GM23338 (cell line): ENCODE measurements around the gene DAPK2. TPM values are rescaled to one million over a fixed set of nuclear protein-coding genes. Genes with fewer than 3 reads are reported as not detected.
A peak's percentile ranks its signal among the peaks of the same experiment; 100 is the strongest.

ENCODE experiments used
- ATAC-seq: fragments of 200-7000 bp; cut with Tn5 transposase; 3 replicates; pipeline ENCODE4 v1.9.1; 2020
- DNase-seq: peaks from one replicate; pipeline ENCODE4 v3.0.0-alpha.2; 2015; ENCODE audit warnings: low spot score
- H2AFZ ChIP-seq: fragments of 200-600 bp; sonication (generic); 2 replicates; pipeline ENCODE4 v1.8.0; 2016; ENCODE audit warnings: antibody characterized with exemption, mild to moderate bottlenecking, moderate library complexity
- H3F3A ChIP-seq: fragments of 200-600 bp; sonication (generic); replicated peaks from 2 replicates; pipeline ENCODE4 v1.8.0; 2017; ENCODE audit warnings: antibody characterized with exemption, mixed run types, low read depth
- H3K27ac ChIP-seq: fragments of 200-600 bp; sonication (generic); 2 replicates; pipeline ENCODE4 v1.6.1; 2016; ENCODE audit warnings: low read depth
- H3K27me3 ChIP-seq: fragments of 200-600 bp; sonication (generic); 2 replicates; pipeline ENCODE4 v1.8.0; 2016; ENCODE audit warnings: mild to moderate bottlenecking, mixed run types, moderate library complexity; ENCODE audit not compliant: insufficient read depth
- H3K36me3 ChIP-seq: fragments of 200-600 bp; sonication (generic); 2 replicates; pipeline ENCODE4 v1.8.0; 2016; ENCODE audit warnings: mild to moderate bottlenecking; ENCODE audit not compliant: insufficient read depth
- H3K4me1 ChIP-seq: fragments of 200-600 bp; sonication (generic); 2 replicates; pipeline ENCODE4 v1.8.0; 2016; ENCODE audit warnings: mild to moderate bottlenecking, moderate library complexity; ENCODE audit not compliant: insufficient read depth
- H3K4me2 ChIP-seq: fragments of 200-600 bp; sonication (generic); 2 replicates; pipeline ENCODE4 v1.7.1; 2017; ENCODE audit warnings: mixed run types
- H3K4me3 ChIP-seq: fragments of 200-600 bp; sonication (generic); 2 replicates; pipeline ENCODE4 v1.6.1; 2016; ENCODE audit warnings: mixed run types
- H3K79me2 ChIP-seq: fragments of 200-600 bp; sonication (generic); replicated peaks from 2 replicates; pipeline ENCODE4 v1.8.0; 2017; ENCODE audit warnings: mild to moderate bottlenecking; ENCODE audit not compliant: insufficient read depth
- H3K9me2 ChIP-seq: fragments of 200-600 bp; sonication (generic); 2 replicates; pipeline ENCODE4 v1.8.0; 2017; ENCODE audit not compliant: insufficient read depth
- H4K20me1 ChIP-seq: fragments of 200-600 bp; sonication (generic); replicated peaks from 2 replicates; pipeline ENCODE4 v1.8.0; 2017; ENCODE audit warnings: mild to moderate bottlenecking; ENCODE audit not compliant: insufficient read depth
- H3K27ac Mint-ChIP-seq: 2 replicates; pipeline ENCODE4 v1.8.0; 2020; ENCODE audit warnings: inconsistent platforms, mild to moderate bottlenecking, moderate library complexity, mixed read lengths
- H3K27me3 Mint-ChIP-seq: 3 replicates; pipeline ENCODE4 v1.8.0; 2022; ENCODE audit warnings: low read depth, mild to moderate bottlenecking, moderate library complexity, mixed read lengths, inconsistent platforms; ENCODE audit not compliant: insufficient read depth, poor library complexity
- H3K36me3 Mint-ChIP-seq: 3 replicates; pipeline ENCODE4 v1.8.0; 2021; ENCODE audit warnings: low read depth, mild to moderate bottlenecking, inconsistent platforms, moderate library complexity, mixed read lengths
- H3K4me1 Mint-ChIP-seq: 3 replicates; pipeline ENCODE4 v1.8.0; 2020; ENCODE audit warnings: mild to moderate bottlenecking, inconsistent platforms, mixed read lengths
- H3K4me3 Mint-ChIP-seq: 3 replicates; pipeline ENCODE4 v1.8.0; 2021; ENCODE audit warnings: moderate library complexity, mild to moderate bottlenecking, inconsistent platforms, mixed read lengths
- H3K9me3 Mint-ChIP-seq: 3 replicates; pipeline ENCODE4 v1.8.0; 2020; ENCODE audit warnings: moderate library complexity, mild to moderate bottlenecking, inconsistent platforms, mixed read lengths
- EZH2 ChIP-seq: fragments of 200-600 bp; sonication (generic); IDR thresholded peaks from one replicate; pipeline ENCODE4 v1.8.0; 2017; ENCODE audit warnings: antibody characterized with exemption, mild to moderate bottlenecking, low read depth; ENCODE audit not compliant: unreplicated experiment
- EZH2phosphoT487 ChIP-seq: fragments of 200-600 bp; sonication (generic); IDR thresholded peaks from one replicate; pipeline ENCODE4 v1.8.1; 2018; ENCODE audit warnings: antibody characterized with exemption; ENCODE audit not compliant: unreplicated experiment
- JUNB ChIP-seq: IDR thresholded peaks from one replicate; pipeline ENCODE4 v1.6.1; 2016; ENCODE audit warnings: antibody characterized with exemption; ENCODE audit not compliant: unreplicated experiment
- NANOG ChIP-seq: IDR thresholded peaks from 2 replicates; pipeline ENCODE4 v1.6.1; 2016; ENCODE audit warnings: antibody characterized with exemption, borderline replicate concordance
- ZNF331 ChIP-seq: fragments of 250-450 bp; sonication (Bioruptor Pico); IDR thresholded peaks from 2 replicates; pipeline ENCODE4 v1.5.0; 2020; ENCODE audit warnings: low read depth, mild to moderate bottlenecking, moderate library complexity
- polyA plus RNA-seq: library from polyadenylated mRNA; unstranded; fragments of >200 nt; fragmentation: Nextera tagmentation; extraction: Ambion mirVana; gene quantifications from 2 replicates; pipeline ENCODE4 v1.2.1, GENCODE V29; 2016
- total RNA-seq: library from RNA; depleted of rRNA; stranded (reverse); fragments of >200 nt; shearing (Covaris generic); gene quantifications from 2 replicates; pipeline ENCODE4 v1.2.3, GENCODE V29; 2014
- TF ChIP-seq, protein P1 (sequence below): fragments of 250-450 bp; sonication (Bioruptor Pico); IDR thresholded peaks from 2 replicates; pipeline ENCODE4 v1.5.0; 2020; ENCODE audit warnings: mild to moderate bottlenecking, moderate library complexity

DAPK2 gene
- total and polyA plus RNA-seq, 2 experiments from 2014 or later = 1.6 to 3.1 TPM

DNA sequence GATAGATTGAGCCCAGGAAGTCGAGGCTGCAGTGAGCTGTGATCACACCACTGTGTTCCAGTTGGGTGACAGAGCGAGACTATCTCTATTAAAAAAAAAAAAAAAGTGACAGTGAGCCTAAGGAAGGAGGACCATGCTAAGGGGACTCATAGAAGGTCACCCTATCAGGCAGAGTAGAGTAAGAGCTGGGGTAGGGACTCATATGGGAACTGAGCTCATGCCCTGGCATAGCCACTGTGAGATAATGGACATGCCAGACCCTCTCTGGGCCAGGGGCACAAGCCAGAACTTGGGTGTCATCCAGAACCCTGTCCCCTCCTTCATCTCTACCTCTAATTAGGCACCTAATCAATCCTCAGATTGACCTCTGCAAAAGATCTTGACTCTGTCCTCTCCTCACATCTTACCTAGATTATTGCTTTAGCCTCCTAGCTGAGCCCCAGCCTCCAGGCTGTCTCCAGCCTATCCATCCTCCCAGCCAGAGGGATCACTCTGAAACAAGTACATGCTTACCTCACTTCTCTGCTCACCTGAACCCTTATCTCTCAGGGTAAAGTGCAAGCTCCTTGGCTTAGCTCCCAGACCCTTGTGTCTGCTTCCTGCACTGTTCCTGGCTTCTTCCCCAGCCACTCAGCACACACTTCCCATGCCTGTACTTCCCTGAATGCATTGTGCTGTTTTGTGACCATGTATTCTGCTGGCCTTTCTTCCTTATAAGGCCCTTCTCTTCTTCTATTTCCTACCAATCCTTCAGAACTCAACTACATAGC, 76.4 kb downstream of the DAPK2 start (continued):
- TF ChIP-seq, protein P1, sequence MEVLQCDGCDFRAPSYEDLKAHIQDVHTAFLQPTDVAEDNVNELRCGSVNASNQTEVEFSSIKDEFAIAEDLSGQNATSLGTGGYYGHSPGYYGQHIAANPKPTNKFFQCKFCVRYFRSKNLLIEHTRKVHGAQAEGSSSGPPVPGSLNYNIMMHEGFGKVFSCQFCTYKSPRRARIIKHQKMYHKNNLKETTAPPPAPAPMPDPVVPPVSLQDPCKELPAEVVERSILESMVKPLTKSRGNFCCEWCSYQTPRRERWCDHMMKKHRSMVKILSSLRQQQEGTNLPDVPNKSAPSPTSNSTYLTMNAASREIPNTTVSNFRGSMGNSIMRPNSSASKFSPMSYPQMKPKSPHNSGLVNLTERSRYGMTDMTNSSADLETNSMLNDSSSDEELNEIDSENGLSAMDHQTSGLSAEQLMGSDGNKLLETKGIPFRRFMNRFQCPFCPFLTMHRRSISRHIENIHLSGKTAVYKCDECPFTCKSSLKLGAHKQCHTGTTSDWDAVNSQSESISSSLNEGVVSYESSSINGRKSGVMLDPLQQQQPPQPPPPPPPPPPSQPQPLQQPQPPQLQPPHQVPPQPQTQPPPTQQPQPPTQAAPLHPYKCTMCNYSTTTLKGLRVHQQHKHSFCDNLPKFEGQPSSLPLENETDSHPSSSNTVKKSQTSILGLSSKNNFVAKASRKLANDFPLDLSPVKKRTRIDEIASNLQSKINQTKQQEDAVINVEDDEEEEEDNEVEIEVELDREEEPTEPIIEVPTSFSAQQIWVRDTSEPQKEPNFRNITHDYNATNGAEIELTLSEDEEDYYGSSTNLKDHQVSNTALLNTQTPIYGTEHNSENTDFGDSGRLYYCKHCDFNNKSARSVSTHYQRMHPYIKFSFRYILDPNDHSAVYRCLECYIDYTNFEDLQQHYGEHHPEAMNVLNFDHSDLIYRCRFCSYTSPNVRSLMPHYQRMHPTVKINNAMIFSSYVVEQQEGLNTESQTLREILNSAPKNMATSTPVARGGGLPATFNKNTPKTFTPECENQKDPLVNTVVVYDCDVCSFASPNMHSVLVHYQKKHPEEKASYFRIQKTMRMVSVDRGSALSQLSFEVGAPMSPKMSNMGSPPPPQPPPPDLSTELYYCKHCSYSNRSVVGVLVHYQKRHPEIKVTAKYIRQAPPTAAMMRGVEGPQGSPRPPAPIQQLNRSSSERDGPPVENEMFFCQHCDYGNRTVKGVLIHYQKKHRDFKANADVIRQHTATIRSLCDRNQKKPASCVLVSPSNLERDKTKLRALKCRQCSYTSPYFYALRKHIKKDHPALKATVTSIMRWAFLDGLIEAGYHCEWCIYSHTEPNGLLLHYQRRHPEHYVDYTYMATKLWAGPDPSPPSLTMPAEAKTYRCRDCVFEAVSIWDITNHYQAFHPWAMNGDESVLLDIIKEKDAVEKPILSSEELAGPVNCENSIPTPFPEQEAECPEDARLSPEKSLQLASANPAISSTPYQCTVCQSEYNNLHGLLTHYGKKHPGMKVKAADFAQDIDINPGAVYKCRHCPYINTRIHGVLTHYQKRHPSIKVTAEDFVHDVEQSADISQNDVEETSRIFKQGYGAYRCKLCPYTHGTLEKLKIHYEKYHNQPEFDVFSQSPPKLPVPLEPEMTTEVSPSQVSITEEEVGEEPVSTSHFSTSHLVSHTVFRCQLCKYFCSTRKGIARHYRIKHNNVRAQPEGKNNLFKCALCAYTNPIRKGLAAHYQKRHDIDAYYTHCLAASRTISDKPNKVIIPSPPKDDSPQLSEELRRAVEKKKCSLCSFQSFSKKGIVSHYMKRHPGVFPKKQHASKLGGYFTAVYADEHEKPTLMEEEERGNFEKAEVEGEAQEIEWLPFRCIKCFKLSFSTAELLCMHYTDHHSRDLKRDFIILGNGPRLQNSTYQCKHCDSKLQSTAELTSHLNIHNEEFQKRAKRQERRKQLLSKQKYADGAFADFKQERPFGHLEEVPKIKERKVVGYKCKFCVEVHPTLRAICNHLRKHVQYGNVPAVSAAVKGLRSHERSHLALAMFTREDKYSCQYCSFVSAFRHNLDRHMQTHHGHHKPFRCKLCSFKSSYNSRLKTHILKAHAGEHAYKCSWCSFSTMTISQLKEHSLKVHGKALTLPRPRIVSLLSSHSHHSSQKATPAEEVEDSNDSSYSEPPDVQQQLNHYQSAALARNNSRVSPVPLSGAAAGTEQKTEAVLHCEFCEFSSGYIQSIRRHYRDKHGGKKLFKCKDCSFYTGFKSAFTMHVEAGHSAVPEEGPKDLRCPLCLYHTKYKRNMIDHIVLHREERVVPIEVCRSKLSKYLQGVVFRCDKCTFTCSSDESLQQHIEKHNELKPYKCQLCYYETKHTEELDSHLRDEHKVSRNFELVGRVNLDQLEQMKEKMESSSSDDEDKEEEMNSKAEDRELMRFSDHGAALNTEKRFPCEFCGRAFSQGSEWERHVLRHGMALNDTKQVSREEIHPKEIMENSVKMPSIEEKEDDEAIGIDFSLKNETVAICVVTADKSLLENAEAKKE = no peak
- no peak for TF ChIP-seq ZNF331 (CRISPR knock-in tag)
- no peak for TF ChIP-seq EZH2phosphoT487
- no peak for TF ChIP-seq JUNB
- no peak for TF ChIP-seq NANOG

DNA sequence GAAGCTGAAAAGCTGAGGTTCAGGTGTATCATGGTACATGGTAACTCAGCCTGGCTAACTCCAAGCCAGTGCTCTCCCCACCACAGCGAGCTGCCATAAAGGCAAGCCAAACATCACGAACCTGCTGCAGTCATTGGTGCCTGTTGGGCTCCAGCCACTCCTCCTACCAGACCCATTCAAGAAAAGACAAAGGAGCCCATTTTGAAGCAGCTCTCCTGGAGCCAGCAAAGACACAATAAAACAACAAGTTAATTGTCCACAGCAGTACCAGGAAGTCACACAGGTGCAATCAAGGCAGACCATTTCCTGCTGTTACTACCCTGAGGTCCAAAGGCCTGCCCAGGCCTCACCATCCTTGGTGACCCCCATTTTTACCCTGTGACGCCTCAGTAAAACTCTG, 77.6 kb downstream of the DAPK2 start:
- H3K4me2 ChIP-seq = no peak overlapping the region
- H3K9me2 ChIP-seq = peaks cover 12% of the 10 kb centered on the region
- no peak overlapping the region for H2AFZ ChIP-seq
- H3K9me3 Mint-ChIP-seq = peaks cover 20% of the 10 kb centered on the region
- H3K4me1 ChIP-seq = peaks cover 16% of the 10 kb centered on the region
- no peak overlapping the region; the same call in 1 of the 2 replicates for H3K27ac Mint-ChIP-seq
- H3F3A ChIP-seq = no peaks in the 10 kb centered on the region
- no peak overlapping the region for H3K27ac ChIP-seq
- no peaks in the 10 kb centered on the region for H3K27me3 ChIP-seq
- peaks cover 32% of the 10 kb centered on the region for H3K4me1 Mint-ChIP-seq
- H3K27me3 Mint-ChIP-seq = peaks cover 17% of the 10 kb centered on the region
- H3K79me2 ChIP-seq = no peaks in the 10 kb centered on the region
- H3K36me3 ChIP-seq = 0 out of 2 replicates have a peak, but pooled peaks cover 5% of the 10 kb centered on the region
- H3K4me3 Mint-ChIP-seq = no peak overlapping the region
- H3K4me3 ChIP-seq = no peak overlapping the region
- no peak for DNase-seq
- ATAC-seq = peak; percentile 58
- H4K20me1 ChIP-seq = no peaks in the 10 kb centered on the region
- peaks cover 17% of the 10 kb centered on the region for H3K36me3 Mint-ChIP-seq
- TF ChIP-seq NANOG = no peak
- TF ChIP-seq, protein P1 = no peak
- TF ChIP-seq EZH2 = no peak
